ENCODE results near the gene IL13.

IL13 gene

GRCh38 chr5:132655821-132656773, 1.9 kb upstream of the IL13 start:
- DNase-seq (ENCODE audit: low spot score), result no peak

GRCh38 chr5:132656774-132657355, 1.1 kb upstream of the IL13 start:
- no peak for DNase-seq (ENCODE audit: low spot score)

DNA sequence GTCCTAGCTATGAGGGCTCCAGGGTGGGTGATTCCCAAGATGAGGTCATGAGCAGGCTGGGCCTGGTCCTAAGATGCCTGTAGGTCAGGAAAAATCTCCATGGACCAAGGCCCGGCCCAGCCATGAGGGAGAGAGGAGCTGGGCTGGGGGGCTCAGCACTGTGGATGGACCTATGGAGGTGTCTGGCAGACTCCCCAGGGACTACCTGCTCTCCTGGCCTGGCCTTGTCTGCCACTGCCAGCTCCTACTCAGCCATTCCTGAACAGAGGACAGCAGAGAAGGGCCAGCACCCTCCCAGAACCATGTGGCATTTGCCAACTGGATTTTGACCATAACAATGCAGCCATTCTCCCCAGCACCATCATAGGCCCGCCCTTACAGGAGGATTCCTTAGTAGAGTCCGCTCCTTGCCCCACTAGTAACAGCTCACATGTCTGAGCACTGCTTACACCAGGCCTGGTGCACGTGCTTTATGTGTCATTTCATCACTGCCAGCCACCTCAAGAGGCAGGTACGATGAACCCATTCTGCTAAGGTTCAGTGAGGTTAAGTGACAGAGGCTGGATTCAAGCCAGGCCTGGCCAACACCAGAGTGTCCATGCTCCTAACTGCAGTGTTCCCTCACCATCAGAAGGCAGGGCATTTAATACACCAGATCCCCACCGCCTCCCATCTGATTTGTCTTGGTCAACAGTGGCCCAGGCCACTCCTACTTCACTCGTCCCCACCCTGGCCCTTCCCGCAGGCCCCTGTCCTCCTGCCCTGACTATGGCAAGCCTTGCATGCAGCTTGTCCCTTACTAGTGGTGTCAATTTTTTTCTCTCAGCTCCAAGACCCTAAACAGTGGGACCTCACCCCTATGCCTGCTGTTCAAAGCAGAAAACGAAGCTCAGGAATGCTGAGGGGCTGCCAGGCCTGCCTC, 669 bp downstream of the IL13 start:
- no peak for DNase-seq (ENCODE audit: low spot score)

DNA sequence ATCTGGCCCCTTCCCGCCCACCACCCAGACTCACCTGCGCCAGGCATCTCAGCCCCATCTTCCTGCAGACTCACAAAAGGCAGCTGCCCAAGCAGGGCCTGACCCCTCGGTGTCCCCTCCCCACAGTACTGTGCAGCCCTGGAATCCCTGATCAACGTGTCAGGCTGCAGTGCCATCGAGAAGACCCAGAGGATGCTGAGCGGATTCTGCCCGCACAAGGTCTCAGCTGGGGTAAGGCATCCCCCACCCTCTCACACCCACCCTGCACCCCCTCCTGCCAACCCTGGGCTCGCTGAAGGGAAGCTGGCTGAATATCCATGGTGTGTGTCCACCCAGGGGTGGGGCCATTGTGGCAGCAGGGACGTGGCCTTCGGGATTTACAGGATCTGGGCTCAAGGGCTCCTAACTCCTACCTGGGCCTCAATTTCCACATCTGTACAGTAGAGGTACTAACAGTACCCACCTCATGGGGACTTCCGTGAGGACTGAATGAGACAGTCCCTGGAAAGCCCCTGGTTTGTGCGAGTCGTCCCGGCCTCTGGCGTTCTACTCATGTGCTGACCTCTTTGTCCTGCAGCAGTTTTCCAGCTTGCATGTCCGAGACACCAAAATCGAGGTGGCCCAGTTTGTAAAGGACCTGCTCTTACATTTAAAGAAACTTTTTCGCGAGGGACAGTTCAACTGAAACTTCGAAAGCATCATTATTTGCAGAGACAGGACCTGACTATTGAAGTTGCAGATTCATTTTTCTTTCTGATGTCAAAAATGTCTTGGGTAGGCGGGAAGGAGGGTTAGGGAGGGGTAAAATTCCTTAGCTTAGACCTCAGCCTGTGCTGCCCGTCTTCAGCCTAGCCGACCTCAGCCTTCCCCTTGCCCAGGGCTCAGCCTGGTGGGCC, 1.9 kb downstream of the IL13 start:
- no peak for DNase-seq (ENCODE audit: low spot score)

DNA sequence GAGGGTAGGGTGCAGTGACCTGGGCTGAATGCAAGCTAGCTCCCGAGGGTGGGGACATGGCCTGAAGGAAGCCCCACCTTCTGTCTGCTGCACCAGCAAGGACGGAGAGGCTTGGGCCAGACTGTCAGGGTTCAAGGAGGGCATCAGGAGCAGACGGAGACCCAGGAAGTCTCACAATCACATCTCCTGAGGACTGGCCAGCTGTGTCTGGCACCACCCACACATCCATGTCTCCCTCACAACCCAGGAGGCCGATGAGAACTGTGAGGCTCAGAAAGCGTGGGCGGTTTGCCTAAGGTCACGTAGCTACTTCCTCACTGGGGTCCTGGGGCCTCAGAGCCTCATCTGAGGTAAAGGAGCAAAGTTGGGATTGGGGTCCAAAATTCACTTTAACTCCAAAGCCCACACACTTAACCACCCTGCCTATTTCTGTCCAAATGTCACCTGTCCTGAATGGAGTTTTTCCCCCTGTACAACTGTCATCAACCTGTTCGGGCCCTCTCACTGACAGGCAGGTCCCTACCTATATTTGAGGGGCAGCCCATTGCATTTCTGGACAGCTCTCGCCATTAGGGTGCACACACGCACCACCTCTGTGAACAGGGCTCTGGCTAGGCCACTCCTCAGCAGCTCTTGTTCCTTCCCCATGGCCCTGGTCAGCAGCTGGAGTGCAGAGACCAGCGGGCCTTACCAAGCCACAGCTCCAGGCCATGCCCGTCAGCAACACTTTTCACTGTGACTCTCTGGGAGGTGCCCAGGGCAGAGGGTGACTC, 3.4 kb downstream of the IL13 start:
- DNase-seq (ENCODE audit: low spot score), result no peak

GRCh38 chr5:132662004-132662401, 4.0 kb downstream of the IL13 start:
- DNase-seq (ENCODE audit: low spot score), result no peak

- DNase-seq (ENCODE audit: low spot score), result no peak
Measured at GRCh38 chr5:132662925-132663770, 5.2 kb downstream of the IL13 start.

DNA sequence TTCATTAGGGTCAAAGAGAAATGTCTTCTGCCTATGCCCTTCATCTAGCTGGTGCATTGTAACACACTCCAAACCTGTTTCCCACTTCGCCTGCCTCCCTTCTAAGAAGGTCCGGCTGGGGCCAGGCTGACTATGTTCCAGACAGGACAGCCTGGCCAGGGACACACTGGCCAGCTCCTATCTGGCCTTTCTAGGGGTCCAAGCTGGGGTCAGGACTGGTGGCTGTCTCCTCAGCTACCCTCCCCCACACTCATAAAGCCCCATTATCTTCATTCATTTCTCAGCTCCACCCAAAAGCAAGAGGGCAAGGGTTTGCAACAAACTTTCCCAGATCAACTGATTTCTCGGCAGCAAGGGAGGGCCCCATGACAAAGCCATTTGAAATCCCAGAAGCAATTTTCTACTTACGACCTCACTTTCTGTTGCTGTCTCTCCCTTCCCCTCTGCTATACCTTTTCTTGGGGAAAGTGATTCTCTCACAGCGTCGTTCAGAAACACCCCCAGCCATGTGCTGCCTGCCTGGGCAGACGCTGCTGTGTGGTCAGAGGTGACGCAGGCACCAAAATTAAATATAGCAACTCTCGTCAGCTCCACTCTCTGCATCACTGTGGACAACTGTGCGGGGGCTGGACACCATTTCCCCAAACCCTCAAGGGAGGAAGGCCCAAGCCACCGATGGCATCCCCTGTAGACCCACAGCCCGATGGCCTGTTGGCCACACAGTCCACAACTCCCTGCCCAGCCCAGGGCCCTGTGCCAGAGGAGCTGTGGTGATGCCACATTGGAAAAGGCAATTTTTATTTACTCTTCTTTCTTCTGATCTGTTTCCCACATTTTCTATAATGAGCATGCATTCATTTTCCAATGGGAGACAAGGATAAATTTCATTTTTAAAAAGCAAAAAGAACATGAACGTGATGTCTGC, 6.1 kb downstream of the IL13 start:
- DNase-seq (ENCODE audit: low spot score), result no peak

GRCh38 chr5:132664696-132665209, 6.8 kb downstream of the IL13 start:
- DNase-seq (ENCODE audit: low spot score), result no peak

DNA sequence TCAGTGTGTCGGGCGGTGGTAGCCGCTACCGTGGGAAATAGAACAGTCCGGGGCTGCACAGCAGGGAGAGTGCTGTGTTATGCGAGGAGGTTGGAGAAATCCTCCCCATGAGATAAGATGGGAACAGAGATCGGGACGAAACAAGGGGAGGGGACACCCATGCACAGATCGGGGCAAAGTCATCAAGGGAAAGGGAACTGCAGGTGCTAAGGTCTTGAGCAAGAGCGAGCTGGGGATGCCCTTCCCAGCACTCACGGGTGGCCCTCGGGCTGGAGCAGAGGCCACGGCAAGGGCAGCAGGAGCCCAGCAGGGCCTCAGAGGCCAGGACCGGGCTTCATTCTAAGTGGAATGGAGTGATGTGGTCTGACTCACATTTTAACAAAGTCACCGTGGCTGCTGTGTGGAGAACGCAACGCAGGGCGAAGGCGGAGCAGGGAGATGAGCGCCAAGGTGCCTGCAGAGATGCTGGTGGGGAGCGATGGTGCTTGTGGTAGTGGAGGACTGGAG, 7.7 kb downstream of the IL13 start:
- no peak for DNase-seq (ENCODE audit: low spot score)

GRCh38 chr5:132666310-132667123, 8.5 kb downstream of the IL13 start:
- DNase-seq (ENCODE audit: low spot score), result no peak

DNA sequence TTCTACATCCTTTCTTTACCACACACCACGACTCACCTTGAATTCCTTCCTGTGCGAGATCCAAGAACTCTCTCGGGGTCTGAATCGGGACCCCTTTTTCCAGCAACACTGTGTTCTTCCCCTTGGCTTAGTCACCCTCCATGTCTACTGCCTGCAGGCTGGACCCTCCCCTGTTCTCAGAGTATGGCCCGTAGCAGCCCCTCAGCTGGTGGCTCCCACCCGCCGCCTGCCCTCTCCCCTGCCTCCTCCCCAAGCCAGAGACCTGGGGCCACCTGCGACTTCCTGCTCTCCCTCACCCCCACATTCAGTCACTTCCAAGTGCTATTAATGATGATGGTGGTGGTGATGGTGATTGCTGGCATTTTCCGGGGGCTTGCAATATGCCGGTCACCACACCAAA, 9.3 kb downstream of the IL13 start:
- DNase-seq (ENCODE audit: low spot score), result no peak

DNA sequence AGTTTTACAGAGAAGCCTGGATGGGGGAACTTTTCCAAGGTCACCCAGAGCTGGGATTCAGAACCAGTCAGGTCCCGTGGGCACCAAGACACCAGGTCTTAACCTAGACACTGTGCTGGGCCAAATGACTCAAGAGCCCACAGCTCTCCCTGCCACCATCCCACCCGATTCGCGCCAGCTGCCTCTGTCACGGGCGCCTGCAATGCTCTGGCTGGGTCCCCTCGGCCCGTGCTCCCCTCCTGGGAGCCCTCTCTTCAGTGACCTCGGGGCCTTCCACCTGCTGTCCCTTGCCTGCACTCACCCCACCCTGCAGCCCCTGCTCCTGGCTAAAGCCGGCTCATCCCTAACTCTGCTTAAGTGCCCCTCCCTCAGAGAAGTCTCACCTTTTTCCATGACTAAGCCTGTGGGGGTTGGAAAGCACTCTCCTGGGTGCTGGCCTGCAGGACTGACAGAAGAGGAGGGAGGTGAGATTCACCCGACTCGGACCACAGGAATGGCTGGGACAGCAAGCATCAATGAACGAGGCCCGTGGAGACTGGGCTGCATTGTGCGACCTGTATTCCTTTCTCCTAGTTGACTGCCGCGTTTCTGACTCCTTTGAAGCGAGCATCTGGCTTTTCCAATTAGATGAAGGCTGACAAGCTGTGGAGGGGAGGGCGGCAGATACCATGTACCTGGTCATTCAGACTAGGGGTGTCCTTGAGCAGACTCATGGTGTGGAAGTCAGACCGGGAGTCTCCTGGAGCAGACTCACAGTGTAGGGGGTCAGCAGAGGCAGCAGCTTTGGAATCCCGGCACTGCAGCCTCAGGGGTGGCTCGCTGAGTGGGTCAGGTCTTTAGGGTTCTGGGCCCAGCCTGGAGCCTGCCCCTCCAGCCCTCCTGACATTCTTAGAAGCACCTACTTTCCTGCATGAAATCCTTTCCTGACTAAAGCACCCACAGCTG, 10.1 kb downstream of the IL13 start:
- no peak for DNase-seq (ENCODE audit: low spot score)

DNA sequence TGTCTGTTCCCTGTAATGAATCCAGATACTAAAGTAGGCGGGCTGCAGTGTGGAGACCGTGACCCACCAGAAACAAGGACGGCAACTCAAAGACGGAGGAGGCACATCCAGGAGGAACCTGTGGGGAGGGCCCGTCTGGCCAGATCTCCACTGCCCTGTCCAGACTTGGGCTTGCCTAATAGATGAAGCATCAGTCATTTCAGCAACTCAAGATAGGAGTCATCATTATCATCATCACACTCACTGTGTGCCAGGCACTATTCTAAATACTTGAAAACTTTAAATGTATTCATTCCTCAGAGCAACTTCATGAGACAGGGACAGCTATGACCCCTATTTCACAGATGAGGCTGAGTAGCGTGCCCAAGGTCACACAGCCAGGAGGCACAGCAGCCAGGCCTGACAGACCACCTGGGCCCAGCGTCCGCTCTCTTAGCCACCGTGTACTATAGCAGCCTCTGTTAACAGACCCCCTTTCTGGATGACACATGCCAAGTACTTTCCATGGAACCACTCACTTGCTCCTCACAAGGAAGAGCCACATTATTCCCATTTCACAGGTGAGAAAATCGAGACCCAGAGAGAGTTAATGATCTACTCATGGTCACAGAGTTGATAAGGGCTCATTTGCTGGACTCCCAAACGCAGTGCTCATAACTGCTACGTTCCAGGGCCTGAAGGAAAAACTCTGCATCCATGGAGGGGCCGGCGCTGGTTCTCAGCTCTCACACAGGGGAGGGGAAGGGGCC, 10.9 kb downstream of the IL13 start:
- no peak for DNase-seq (ENCODE audit: low spot score)

GRCh38 chr5:132669455-132669820, 11.5 kb downstream of the IL13 start:
- DNase-seq (ENCODE audit: low spot score), result no peak

All from cerebellar cortex (tissue), 1 donor.